ENCODE measurements around the gene OSBP. TPM values are rescaled to one million over a fixed set of nuclear protein-coding genes. Genes with fewer than 3 reads are reported as not detected.

Gene OSBP
- total RNA-seq, 1 experiment from 2014 or later = 43.8 TPM

- TF ChIP-seq TCF7L2 (IDR thresholded peaks at IDR 0.05; ENCODE audit: borderline replicate concordance, extremely low read depth, insufficient read depth, insufficient read length) = no peak
- TF ChIP-seq ZFX (IDR thresholded peaks at IDR 0.05) = no peak
- TF ChIP-seq FOSL1 (IDR thresholded peaks at IDR 0.05; ENCODE audit: low read depth) = no peak
- TF ChIP-seq SIN3A (IDR thresholded peaks at IDR 0.05; ENCODE audit: low read depth) = no peak
- TF ChIP-seq EZH2phosphoT487 (IDR thresholded peaks at IDR 0.05; ENCODE audit: borderline replicate concordance) = no peak
- TF ChIP-seq ZNF274 (IDR thresholded peaks at IDR 0.05; ENCODE audit: low read depth, low read length) = no peak
- no peak; the same call in 1 of the 2 replicates for TF ChIP-seq MAX (IDR thresholded peaks at IDR 0.05)
- TF ChIP-seq CTCF (IDR thresholded peaks at IDR 0.05 in 2 of 3, conservative IDR thresholded peaks at IDR 0.05 in 1 of 3; ENCODE audit: borderline replicate concordance in 1 of 3, insufficient read depth in 1 of 3, low read depth in 2 of 3, low read length in 2 of 3) = no peak
Measured at GRCh38 chr11:59615637-59616395, at the start of gene OSBP (continued).

GRCh38 chr11:59660621-59661020, 45.0 kb upstream of the OSBP start:
- Histone ChIP-seq H3K27ac (ENCODE audit: low read depth, low read length) (no peak overlapping the region), H3K4me3 (replicated peaks in 1 of 2; ENCODE audit: low read depth in 1 of 2, low read length in 2 of 2) (no peak overlapping the region), H3K36me3 (ENCODE audit: control insufficient read depth in 1 of 2, insufficient read depth in 2 of 2, low read length in 2 of 2) (peaks cover 25 to 68% of the 10 kb centered on the region in 2 experiments), H2AFZ (ENCODE audit: low read depth, low read length, poor library complexity, severe bottlenecking) (no peak overlapping the region), H3K27me3 (ENCODE audit: insufficient read depth, low read length) (no peaks in the 10 kb centered on the region), H3K9me3 (ENCODE audit: control insufficient read depth in 1 of 2, insufficient read depth in 1 of 2, low read depth in 1 of 2, low read length in 2 of 2) (no peaks in the 10 kb centered on the region), H3K9me2 (ENCODE audit: insufficient read depth) (no peaks in the 10 kb centered on the region), H4K20me1 (ENCODE audit: insufficient read depth) (no peaks in the 10 kb centered on the region; the same call in 1 of the 2 replicates), H3K79me2 (ENCODE audit: insufficient read depth, low read length) (peaks cover 60% of the 10 kb centered on the region), H3K4me2 (ENCODE audit: low read length) (no peak overlapping the region), H3K9ac (ENCODE audit: low read length) (no peak overlapping the region), H3K4me1 (ENCODE audit: control insufficient read depth in 1 of 2, insufficient read depth in 2 of 2, low read length in 2 of 2) (no peaks in the 10 kb centered on the region)
- RAD21 ChIA-PET (ENCODE audit: low non-redundant PET in 1 of 2, low total read pairs in 2 of 2, uncharacterized antibody in 2 of 2, unreplicated experiment in 2 of 2) = no interaction called here
- BruUV-seq (replicated peaks) = no TSS peak
- DNase-seq (ENCODE audit: low read depth, low spot score) = no peak
- intact Hi-C loops (cut with micrococcal nuclease) = no loop called here
- no peak for ATAC-seq
- POLR2A ChIA-PET = no interaction called here
- CTCF ChIA-PET = no interaction called here
- TF ChIP-seq TCF7L2 (IDR thresholded peaks at IDR 0.05; ENCODE audit: borderline replicate concordance, extremely low read depth, insufficient read depth, insufficient read length) = no peak
- TF ChIP-seq ZFX (IDR thresholded peaks at IDR 0.05) = no peak
- TF ChIP-seq ATF3 (IDR thresholded peaks at IDR 0.05) = no peak
- no peak for TF ChIP-seq CBX3 (IDR thresholded peaks at IDR 0.05; ENCODE audit: low read depth)
- no peak for TF ChIP-seq CEBPB (IDR thresholded peaks at IDR 0.05; ENCODE audit: low read depth)
- TF ChIP-seq POLR2AphosphoS5 (IDR thresholded peaks at IDR 0.05; ENCODE audit: low read depth, low read length) = no peak
- TF ChIP-seq SRF (IDR thresholded peaks at IDR 0.05; ENCODE audit: low read depth) = no peak
- TF ChIP-seq ZNF274 (IDR thresholded peaks at IDR 0.05; ENCODE audit: low read depth, low read length) = no peak
- no peak for TF ChIP-seq MAX (IDR thresholded peaks at IDR 0.05)
- TF ChIP-seq POLR2A (IDR thresholded peaks at IDR 0.05; ENCODE audit: borderline replicate concordance, extremely low read depth, insufficient read depth, insufficient read length) = no peak
- no peak for TF ChIP-seq EZH2 (IDR thresholded peaks at IDR 0.05)
- no peak for TF ChIP-seq REST (IDR thresholded peaks at IDR 0.05; ENCODE audit: low read depth)
- no peak for TF ChIP-seq RAD21 (IDR thresholded peaks at IDR 0.05; ENCODE audit: low read depth)
- TF ChIP-seq EZH2phosphoT487 (IDR thresholded peaks at IDR 0.05; ENCODE audit: borderline replicate concordance) = no peak
